Activated CD8-positive, alpha-beta memory T cell treated with anti-CD3 and anti-CD28 coated beads for 36 hours (primary cell): ENCODE data around the gene PTPRA. TPM values are rescaled to one million over a fixed set of nuclear protein-coding genes. Genes with fewer than 3 reads are reported as not detected.

ENCODE experiments used
- CTCF ChIA-PET: fragments of 350-600 bp; sonication (Branson Sonifier 250); formaldehyde crosslinking; loops from one replicate; lab custom pipeline; 2021; ENCODE audit warnings: antibody characterized with exemption; lab: Charles Lee
- POLR2A ChIA-PET: fragments of 350-600 bp; sonication (Branson Sonifier 250); formaldehyde crosslinking; loops from one replicate; lab custom pipeline; 2021; ENCODE audit warnings: antibody characterized with exemption; lab: Charles Lee
- total RNA-seq, 2 experiments: library from RNA; stranded (reverse); gene quantifications; one replicate each; pipeline ENCODE4 v1.2.3, GENCODE V29; 2021

PTPRA gene
- total RNA-seq, 2 experiments from 2014 or later = 47.7 to 48.4 TPM

DNA sequence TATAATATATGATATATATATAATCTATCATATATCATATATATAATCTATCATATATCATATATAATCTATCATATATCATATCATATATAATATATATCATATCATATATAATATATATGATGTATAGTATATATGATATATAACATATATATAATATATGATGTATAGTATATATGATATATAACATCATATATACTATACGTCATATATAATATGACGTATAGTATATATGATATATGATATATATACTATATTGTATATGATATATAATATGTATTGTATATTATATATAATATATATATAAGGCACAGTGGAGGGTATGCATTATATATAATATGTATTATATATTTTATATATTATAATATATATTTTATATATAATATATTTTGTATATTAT, 36.7 kb downstream of the PTPRA start:
- ChIA-PET CTCF (interaction anchor here (1.0 kb wide), 1 partner anchor 40 kb away, joined by 7 read pairs; no protein-coding TSS in a partner anchor), POLR2A (interaction anchor here (0.6 to 0.7 kb wide), 2 partner anchors 35 to 52 kb away, joined by 3 read pairs; no protein-coding TSS in a partner anchor)

DNA sequence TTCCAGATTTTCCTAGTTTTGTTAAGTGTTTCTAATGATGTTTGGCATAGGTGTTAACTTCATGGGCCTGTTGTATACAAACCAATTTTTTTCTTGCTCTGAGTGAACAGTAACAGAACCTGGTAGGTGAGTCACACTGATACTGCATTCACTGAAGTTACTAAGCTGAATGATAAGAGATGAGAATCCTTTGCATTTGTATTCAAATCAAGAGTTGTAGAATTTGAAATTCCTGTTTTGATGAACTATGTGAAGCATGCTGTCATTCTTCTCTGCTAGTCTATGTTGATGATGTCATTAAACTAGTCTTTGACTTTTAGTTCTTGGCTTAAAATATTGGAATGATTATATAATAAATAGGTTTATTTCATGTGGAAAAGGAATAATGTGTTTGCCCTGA, 37.9 kb downstream of the PTPRA start:
- CTCF ChIA-PET = interaction anchor here (1.6 kb wide), 1 partner anchor 9 kb away, joined by 4 read pairs; no protein-coding TSS in a partner anchor
- POLR2A ChIA-PET = interaction anchor here (0.6 kb wide), 1 partner anchor 39 kb away, joined by 3 read pairs; no protein-coding TSS in a partner anchor

DNA sequence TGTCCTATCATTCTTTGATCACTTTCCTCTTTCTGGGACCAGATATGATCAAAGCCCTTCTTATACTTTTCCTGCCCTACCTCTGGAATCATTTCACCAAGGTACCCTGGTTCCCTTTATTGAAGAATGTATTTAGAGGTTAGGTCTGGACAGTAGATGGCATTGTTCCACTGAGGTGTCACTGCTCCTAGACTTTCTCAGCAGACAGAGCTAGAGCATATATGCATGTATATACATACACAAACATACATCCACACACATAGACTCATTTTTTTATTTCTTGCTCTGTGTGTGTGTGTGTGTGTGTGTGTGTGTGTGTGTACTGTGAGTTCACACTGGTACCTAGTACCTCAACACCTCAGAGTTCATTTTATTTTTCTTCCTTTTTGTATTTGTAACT, 40.9 kb downstream of the PTPRA start:
- ChIA-PET POLR2A (interaction anchor here (0.6 kb wide), 1 partner anchor 75 kb away, joined by 4 read pairs; no protein-coding TSS in a partner anchor), CTCF (interaction anchor here (0.9 kb wide), 1 partner anchor 87 kb away, joined by 3 read pairs; no protein-coding TSS in a partner anchor)

DNA sequence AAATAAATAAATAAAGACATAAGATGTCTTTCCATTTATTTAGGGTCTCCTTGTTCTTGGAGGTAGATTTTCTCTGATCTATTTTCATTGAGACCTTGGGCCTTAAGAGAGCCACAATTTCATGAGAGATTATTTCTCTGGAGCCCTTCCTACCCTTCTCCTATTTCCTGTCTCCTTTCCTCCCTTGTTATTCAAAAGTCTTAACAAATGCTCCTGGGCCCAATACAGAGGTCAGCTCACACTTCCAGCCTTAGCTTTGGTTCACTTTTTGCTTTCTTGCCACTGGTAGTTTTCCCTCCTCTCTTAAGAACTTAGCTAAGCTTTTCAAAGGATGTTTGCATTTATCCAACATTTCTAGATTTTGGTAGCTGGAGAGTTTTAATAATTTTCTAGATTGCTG, 44.0 kb downstream of the PTPRA start:
- POLR2A ChIA-PET = interaction anchor here (0.6 kb wide), 1 partner anchor 243 kb away, joined by 8 read pairs; the partner anchor contains the start of genes FASTKD5 and UBOX5
- CTCF ChIA-PET = interaction anchor here (1.3 kb wide), 1 partner anchor 38 kb away, joined by 3 read pairs; no protein-coding TSS in a partner anchor

- ChIA-PET CTCF (no interaction called here), POLR2A (interaction anchor here (0.6 kb wide), 1 partner anchor 134 kb away, joined by 3 read pairs; no protein-coding TSS in a partner anchor)
Observed at GRCh38 chr20:2918096-2919049, 45.1 kb downstream of the PTPRA start.

DNA sequence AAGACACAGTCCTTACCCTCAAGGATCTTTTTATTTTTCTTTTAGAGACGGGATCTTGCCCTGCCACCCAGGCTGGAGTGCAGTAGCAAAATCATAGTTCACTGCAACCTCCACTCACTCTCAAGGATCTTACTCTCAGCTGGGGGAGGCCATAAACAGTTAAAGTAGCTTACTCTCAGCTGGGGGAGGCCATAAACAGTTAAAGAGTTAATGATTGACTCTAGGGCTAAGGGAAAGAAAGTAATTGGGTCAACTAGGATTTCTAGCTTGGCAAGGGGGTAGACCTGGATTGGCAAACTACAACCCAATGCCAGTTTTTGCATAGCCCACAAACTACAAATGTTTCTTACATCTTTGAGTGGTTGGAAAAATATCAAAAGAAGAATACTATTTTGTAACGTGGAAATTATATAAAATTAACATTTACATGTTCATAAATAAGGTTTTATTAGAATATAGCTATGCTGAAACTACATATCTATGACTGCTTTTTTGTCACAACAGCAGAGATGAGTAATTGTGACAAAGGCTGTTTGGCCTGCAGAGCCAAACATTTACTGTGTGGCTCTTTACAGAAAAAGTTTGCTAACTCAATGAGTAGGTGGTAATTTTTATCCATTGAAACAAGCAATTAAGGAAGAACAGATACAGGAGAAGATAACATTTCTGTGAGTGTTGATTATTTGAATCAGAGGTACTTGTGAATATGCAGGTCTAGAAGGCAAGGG, 46.4 kb downstream of the PTPRA start:
- POLR2A ChIA-PET = no interaction called here

GRCh38 chr20:2920473-2920872, 47.2 kb downstream of the PTPRA start:
- CTCF ChIA-PET = no interaction called here

More for the DNA sequence above, 46.4 kb downstream of the PTPRA start:
- CTCF ChIA-PET = no interaction called here

DNA sequence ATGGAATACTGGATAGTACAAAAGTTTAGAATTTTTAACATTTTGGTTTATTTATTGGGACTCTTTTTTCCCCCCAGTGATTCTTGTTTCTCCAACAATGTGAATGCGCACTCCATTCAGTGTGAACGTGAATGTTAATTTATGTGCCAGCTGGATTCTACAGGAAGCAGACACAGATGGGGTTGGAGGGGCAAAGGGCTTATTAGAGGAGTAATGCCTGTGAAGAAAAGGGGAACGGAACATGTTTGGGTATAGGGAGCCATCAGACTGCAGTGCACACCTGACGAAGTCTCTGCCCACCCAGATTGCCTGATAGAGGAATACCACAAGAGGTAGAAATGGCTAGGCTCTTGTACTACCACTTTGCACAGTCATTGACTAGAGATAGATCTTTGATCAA, 48.2 kb downstream of the PTPRA start:
- ChIA-PET POLR2A (interaction anchor here (0.5 kb wide), 1 partner anchor 30 kb away, joined by 3 read pairs; no protein-coding TSS in a partner anchor), CTCF (no interaction called here)

More at GRCh38 chr20:2920473-2920872, 47.2 kb downstream of the PTPRA start:
- POLR2A ChIA-PET = no interaction called here

- ChIA-PET POLR2A (interaction anchor here (0.6 kb wide), 1 partner anchor 397 kb away, joined by 3 read pairs; no protein-coding TSS in a partner anchor), CTCF (interaction anchor here (0.7 kb wide), 1 partner anchor 32 kb away, joined by 3 read pairs; no protein-coding TSS in a partner anchor)
Observed at GRCh38 chr20:2922957-2923356, 49.7 kb downstream of the PTPRA start.

DNA sequence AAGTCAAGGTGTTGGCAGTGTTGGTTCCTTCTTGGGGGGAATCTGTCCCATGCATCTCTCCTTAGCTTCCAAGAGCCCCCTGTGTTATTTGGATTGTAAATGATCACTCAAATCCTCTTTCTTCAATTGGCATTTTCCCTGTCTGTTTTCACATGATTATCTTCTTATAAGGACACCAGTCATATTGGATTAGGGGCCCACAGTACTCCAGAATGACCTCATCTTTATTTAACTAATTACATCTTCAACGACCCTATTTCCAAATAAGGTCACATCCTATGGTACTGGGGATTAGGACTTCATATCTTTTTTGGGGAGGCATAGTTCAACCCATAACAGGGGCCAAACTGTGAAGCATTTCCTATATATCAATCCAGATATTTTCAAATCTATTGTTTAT, 57.3 kb downstream of the PTPRA start:
- POLR2A ChIA-PET = no interaction called here
- CTCF ChIA-PET = interaction anchor here (1.3 kb wide), 1 partner anchor 66 kb away, joined by 3 read pairs; no protein-coding TSS in a partner anchor

- ChIA-PET CTCF (no interaction called here), POLR2A (no interaction called here)
Observed at GRCh38 chr20:2932498-2932897, 59.2 kb downstream of the PTPRA start.

- POLR2A ChIA-PET = no interaction called here
- CTCF ChIA-PET = no interaction called here
Observed at GRCh38 chr20:2937902-2938301, 64.6 kb downstream of the PTPRA start.

DNA sequence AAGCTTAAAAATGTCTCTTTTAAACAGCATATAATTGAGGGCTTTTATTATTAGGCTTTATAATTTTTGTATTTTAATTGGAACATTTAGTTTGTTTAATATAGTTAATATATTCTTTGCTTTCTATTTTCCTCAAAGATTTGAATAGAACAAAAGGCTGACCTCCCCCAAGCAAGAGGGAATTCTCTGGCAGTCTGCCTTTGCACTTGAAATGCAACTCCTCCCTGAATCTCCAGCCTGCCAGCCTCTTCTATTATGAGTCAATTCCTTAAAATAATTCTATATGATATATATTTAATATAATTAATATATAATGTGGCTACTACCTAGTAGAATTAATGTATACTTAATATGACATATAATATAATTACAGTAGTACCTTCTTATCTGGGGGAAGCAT, 69.2 kb downstream of the PTPRA start:
- CTCF ChIA-PET = interaction anchor here (0.6 kb wide), 1 partner anchor 26 kb away, joined by 3 read pairs; no protein-coding TSS in a partner anchor
- POLR2A ChIA-PET = no interaction called here

- ChIA-PET CTCF (interaction anchor here (0.6 to 1.0 kb wide), 2 partner anchors 259 to 299 kb away, joined by 3 read pairs; no protein-coding TSS in a partner anchor), POLR2A (interaction anchor here (0.6 kb wide), 1 partner anchor 94 kb away, joined by 3 read pairs; no protein-coding TSS in a partner anchor)
Observed at GRCh38 chr20:2946988-2947961, 74.0 kb downstream of the PTPRA start.

DNA sequence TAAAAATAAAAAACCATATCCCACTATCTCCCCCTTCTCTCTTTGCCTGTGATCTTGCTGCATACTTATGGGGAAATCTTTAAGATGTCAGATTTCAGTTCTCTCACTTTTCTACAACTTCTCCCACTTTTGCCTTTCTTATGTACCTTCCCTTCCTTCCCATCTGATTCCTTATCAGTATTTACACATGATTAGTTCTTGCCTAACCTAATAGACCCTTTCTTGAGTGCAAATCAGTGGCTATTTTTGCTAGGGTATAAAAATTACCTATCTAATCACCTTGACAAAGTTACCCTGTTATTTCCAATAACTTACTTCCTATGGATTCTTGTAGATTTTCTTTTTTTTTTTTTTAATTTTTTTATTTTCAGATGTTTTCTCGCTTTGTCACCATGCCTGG, 75.7 kb downstream of the PTPRA start:
- CTCF ChIA-PET = no interaction called here
- POLR2A ChIA-PET = no interaction called here

- POLR2A ChIA-PET = no interaction called here
- CTCF ChIA-PET = no interaction called here
Observed at GRCh38 chr20:2952766-2953165, 79.5 kb downstream of the PTPRA start.

GRCh38 chr20:2955257-2955970, 82.1 kb downstream of the PTPRA start:
- ChIA-PET CTCF (interaction anchor here (0.7 to 1.3 kb wide), 4 partner anchors 21 to 226 kb away, joined by 3 read pairs; no protein-coding TSS in a partner anchor), POLR2A (interaction anchor here (0.7 to 1.0 kb wide), 2 partner anchors 28 to 90 kb away, joined by 3 read pairs; partner anchors contain the start of gene MRPS26)
